ACC112 (cell line): ENCODE results near the gene OSBPL10.
"Not testable (repeated sequence)": the region's sequence is repeated elsewhere in the genome, so short reads cannot be mapped to it uniquely, and the experiment has no call there.

Experiments
- H2AFZ ChIP-seq: fragments of 200-600 bp; sonication (generic); one replicate; pipeline ENCODE4 v1.6.0; 2017; ENCODE audit warnings: antibody characterized with exemption, low read length; ENCODE audit not compliant: unreplicated experiment
- H3K27ac ChIP-seq: fragments of 200-600 bp; sonication (generic); 2 replicates; pipeline ENCODE4 v1.5.1; 2014; ENCODE audit warnings: low read depth, mild to moderate bottlenecking, antibody characterized with exemption, low read length, moderate library complexity
- H3K27me3 ChIP-seq: fragments of 200-600 bp; sonication (generic); 2 replicates; pipeline ENCODE4 v1.6.1; 2014; ENCODE audit warnings: mild to moderate bottlenecking, antibody characterized with exemption, low read length, moderate library complexity, mixed read lengths; ENCODE audit not compliant: insufficient read depth
- H3K36me3 ChIP-seq: fragments of 200-600 bp; sonication (generic); 2 replicates; pipeline ENCODE4 v1.6.1; 2016; ENCODE audit warnings: mild to moderate bottlenecking, antibody characterized with exemption, low read length, moderate library complexity, mixed read lengths; ENCODE audit not compliant: insufficient read depth
- H3K4me1 ChIP-seq: fragments of 200-600 bp; sonication (generic); one replicate; pipeline ENCODE4 v1.6.1; 2016; ENCODE audit warnings: low read length, mixed read lengths; ENCODE audit not compliant: insufficient read depth, unreplicated experiment, control insufficient read depth
- H3K4me3 ChIP-seq: fragments of 200-600 bp; sonication (generic); 2 replicates; pipeline ENCODE4 v1.5.1; 2014; ENCODE audit warnings: mild to moderate bottlenecking, low read depth, low read length
- H3K79me2 ChIP-seq: fragments of 200-600 bp; sonication (generic); one replicate; pipeline ENCODE4 v1.6.0; 2016; ENCODE audit warnings: low read length; ENCODE audit not compliant: control insufficient read depth, unreplicated experiment, insufficient read depth

Gene OSBPL10

DNA sequence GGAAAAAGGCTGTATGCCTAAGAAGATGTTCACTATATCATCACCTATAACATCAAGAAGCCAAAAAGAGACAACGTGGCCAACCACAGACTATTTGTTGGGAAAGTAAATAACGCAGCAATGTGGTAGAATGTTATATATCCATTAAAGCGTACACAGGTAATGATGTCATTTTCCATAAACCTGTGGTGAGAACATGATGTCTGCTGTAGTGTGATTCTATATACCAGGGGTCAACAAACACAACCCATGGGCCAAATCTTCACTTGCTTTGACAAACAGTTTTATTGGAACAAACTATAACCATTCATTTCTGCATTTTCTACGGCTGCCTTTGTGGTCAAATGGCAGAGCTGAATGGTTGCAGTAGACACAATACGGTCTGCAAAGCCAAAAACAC is 287.7 kb downstream of the OSBPL10 start:
- no peak overlapping the region for H2AFZ ChIP-seq
- H3K27me3 ChIP-seq, result no peaks in the 10 kb centered on the region
- no peaks in the 10 kb centered on the region for H3K79me2 ChIP-seq
- H3K36me3 ChIP-seq, result no peaks in the 10 kb centered on the region
- H3K4me1 ChIP-seq, result no peaks in the 10 kb centered on the region
- no peak overlapping the region for H3K27ac ChIP-seq
- H3K4me3 ChIP-seq, result no peak overlapping the region

DNA sequence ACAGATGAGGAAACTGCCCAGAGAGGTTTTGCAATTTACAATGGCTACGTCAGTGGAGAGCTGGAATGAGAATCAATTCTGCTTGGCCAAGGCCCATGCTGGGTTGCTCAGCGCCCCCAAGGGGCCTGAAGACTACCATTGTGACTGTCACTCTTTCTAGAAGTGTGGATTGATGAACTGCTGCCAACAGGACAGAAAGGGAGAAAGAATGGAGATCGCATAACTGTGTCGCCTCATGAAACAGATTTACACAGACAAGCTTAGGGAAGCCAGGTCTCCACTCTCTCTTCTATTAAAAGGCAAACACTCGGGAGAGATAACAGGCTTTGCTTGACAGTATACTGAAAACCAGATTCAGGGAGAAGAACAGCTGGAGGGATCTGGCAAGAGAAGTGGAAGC is 288.3 kb downstream of the OSBPL10 start:
- H3K27ac ChIP-seq, result no peak overlapping the region
- H3K27me3 ChIP-seq, result no peaks in the 10 kb centered on the region
- no peaks in the 10 kb centered on the region for H3K4me1 ChIP-seq
- no peak overlapping the region for H3K4me3 ChIP-seq
- H2AFZ ChIP-seq, result no peak overlapping the region
- no peaks in the 10 kb centered on the region for H3K79me2 ChIP-seq
- H3K36me3 ChIP-seq, result no peaks in the 10 kb centered on the region

DNA sequence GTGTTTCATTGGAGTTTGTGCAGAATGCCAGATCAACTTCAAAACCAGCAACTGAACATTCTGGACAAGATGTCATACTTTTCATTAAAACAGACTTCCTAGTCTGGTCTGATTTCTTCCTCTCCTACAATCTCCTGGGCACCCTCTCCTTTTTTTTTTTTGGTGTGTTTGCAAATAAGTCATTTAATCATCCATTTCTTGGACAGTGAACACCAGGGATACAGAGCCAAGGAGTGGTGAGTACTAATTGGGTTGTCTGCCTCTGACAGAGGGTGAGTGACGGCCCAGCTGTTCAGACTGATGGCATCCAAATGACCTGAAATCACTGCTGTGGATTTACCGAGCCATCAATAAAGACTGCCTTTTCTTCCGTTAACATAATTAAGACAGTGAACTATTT is 290.3 kb downstream of the OSBPL10 start:
- Histone ChIP-seq H3K27me3 (no peaks in the 10 kb centered on the region), H3K36me3 (no peaks in the 10 kb centered on the region), H2AFZ (no peak overlapping the region), H3K4me1 (no peaks in the 10 kb centered on the region), H3K27ac (no peak overlapping the region), H3K4me3 (no peak overlapping the region), H3K79me2 (no peaks in the 10 kb centered on the region)

DNA sequence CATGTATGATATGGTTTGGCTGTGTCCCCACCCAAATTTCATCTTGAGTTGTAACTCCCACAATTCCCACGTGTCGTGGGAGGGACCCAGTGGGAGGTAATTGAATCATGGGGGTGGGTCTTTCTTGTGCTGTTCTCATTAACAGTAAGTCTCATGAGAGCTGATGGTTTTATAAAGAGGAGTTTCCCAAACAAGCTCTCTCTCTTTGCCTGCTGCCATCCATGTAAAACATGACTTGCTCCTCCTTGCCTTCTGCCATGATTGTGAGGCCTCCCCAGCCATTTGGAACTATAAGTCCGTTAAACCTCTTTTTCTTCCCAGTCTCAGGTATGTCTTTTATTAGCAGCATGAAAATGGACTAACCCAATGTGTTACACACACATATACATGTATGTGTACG is 291.5 kb downstream of the OSBPL10 start:
- H3K36me3 ChIP-seq, H3K4me3 ChIP-seq, H3K79me2 ChIP-seq, H3K27ac ChIP-seq, H2AFZ ChIP-seq, H3K4me1 ChIP-seq, H3K27me3 ChIP-seq: not testable (repeated sequence)

DNA sequence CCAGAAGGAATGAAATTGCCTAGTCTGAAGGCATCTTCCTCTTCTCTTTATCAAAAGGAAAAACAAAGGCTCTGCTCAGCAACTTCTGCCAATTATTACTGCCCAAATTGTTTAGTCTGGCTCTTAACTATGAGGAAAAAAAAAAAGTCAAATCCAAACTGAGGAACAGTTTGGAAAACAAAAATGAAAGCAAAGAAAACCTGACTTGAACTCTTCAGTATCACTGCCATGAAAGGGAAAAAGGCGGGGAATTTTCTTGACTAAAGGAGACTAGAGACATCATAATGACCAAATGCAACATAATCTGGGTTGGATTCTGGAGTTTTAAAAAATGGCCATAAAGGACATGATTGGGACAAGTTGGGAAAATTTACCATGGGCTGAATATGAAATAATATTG is 292.1 kb downstream of the OSBPL10 start:
- Histone ChIP-seq H3K4me3 (no peak overlapping the region), H2AFZ (no peak overlapping the region), H3K36me3 (no peaks in the 10 kb centered on the region), H3K4me1 (no peaks in the 10 kb centered on the region), H3K27me3 (no peaks in the 10 kb centered on the region), H3K79me2 (no peaks in the 10 kb centered on the region), H3K27ac (no peak overlapping the region)

DNA sequence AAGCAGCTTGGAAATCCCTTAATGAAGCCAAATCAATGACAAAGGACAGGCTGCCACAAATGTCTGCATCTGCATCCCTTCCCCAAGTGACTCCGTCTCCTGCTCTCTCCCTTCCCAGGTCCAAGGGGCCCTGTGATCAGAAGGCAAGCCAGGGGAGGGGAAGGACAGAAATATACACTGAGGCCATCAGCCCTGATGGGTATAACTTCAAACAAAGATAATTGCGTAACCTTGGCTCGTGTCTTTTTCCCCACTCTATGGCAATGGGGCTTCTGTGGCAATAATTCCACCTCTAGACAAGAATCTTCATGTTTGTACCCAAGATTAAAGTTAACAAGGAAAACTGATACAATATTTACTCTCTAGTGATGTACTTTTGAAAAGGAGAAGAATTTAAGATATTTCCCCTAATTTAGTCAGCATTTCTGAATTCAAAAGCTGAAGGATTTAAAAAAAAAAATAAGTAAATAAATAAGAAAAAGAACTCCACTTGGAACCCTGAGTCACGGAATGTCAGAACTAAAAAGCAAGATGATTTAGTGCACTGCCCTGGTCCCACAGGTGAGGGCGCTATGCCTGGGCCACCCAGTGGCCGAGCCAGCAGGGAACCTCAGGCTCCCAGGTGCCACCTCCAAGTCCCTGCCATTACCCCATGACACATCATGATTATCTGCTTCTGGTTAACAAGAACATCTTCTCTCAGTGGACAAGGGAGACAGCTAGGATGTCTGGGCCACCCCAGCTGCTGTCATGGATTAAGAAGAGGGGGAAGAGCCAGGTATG is 293.9 kb downstream of the OSBPL10 start:
- Histone ChIP-seq H2AFZ (no peak overlapping the region), H3K4me1 (no peaks in the 10 kb centered on the region), H3K4me3 (no peak overlapping the region), H3K27me3 (no peaks in the 10 kb centered on the region), H3K36me3 (peaks cover 10% of the 10 kb centered on the region; the same call in 1 of the 2 replicates), H3K79me2 (no peaks in the 10 kb centered on the region), H3K27ac (no peak overlapping the region)

DNA sequence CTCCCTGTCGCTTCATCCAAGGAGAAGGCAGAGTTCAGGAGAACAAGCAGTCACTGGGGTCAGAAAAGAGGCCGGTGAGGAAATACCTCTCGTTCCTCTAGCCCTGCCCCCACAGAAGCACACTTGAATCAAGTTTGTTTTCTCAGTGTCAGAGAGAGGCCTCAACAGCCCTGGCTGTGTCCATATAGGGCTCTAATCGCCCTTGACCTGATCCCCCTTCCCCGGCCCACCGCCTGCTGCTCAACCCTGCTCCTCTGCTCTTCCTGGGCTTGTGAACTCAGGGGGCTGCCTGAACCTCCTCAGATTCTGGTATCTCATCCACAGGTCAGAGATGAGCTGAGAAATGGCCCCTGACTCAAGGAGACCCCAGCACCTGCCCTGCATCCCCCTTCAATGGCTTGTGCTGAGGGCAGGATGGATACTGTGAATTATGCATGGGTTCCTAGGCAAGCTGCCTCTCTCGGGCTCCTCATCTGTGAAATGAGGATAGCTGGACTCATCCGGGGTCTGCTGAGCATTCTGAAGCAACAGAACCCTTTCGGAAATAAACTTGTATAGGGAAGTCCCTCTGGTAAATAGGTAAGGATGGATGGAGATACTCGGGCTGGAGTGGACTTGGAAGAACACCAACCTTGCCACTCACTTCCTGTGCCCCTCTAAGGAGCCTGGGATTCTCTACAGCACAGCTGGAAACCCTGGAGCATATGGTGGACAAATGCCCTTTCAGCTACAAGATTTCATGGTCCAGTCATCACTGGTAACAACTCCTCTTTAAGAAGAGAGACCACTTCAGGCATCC is 300.8 kb downstream of the OSBPL10 start:
- Histone ChIP-seq H3K4me1 (no peaks in the 10 kb centered on the region), H3K36me3 (peaks cover 10% of the 10 kb centered on the region; the same call in 1 of the 2 replicates), H3K4me3 (no peak overlapping the region), H3K79me2 (no peaks in the 10 kb centered on the region), H3K27ac (no peak overlapping the region), H3K27me3 (no peaks in the 10 kb centered on the region), H2AFZ (no peak overlapping the region)

DNA sequence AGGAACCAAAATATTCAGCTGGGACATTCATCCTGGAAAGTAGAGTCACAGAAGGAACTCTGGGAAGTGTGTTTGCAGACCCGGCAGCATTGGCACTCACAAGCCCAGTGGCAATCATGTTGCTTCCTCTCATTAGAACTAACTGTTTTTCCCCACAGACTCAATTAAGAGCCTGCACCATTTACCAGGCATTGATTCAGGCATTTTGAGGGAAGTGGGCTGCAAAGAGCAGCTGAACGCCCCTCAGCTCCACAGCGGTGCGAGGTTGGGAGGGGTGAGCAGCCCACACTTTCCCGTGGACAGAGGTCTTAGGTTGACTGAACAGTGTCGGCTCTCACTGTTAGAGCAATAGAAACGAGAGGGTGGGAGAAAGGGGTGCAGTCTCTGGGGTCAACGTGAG is 304.5 kb downstream of the OSBPL10 start:
- Histone ChIP-seq H3K79me2 (no peaks in the 10 kb centered on the region), H3K4me3 (no peak overlapping the region), H3K36me3 (no peaks in the 10 kb centered on the region), H2AFZ (no peak overlapping the region), H3K27me3 (no peaks in the 10 kb centered on the region), H3K27ac (no peak overlapping the region), H3K4me1 (no peaks in the 10 kb centered on the region)

DNA sequence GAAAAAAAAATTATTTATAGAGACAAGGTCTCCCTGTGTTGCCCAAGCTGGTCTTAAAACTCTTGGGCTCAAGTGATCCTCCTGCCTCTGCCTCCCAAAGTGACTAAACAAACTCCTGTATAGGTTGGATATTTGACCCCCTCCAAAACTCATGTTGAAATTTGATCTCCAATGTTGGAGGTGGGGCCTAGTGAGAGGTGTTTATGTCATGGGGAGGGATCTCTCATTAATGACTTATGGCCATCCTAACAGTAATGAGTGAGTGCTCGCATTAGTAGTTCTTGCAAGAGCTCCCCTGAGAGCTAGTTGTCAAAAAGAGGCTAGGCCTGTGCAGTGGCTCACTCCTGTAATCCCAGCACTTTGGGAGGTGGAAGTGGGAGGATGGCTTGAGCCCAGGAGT is 307.1 kb downstream of the OSBPL10 start:
- H2AFZ ChIP-seq, result no peak overlapping the region
- no peak overlapping the region for H3K4me3 ChIP-seq
- H3K36me3 ChIP-seq, result no peaks in the 10 kb centered on the region
- H3K27ac ChIP-seq, result no peak overlapping the region
- H3K4me1 ChIP-seq, result no peaks in the 10 kb centered on the region
- no peaks in the 10 kb centered on the region for H3K79me2 ChIP-seq
- H3K27me3 ChIP-seq, result no peaks in the 10 kb centered on the region

DNA sequence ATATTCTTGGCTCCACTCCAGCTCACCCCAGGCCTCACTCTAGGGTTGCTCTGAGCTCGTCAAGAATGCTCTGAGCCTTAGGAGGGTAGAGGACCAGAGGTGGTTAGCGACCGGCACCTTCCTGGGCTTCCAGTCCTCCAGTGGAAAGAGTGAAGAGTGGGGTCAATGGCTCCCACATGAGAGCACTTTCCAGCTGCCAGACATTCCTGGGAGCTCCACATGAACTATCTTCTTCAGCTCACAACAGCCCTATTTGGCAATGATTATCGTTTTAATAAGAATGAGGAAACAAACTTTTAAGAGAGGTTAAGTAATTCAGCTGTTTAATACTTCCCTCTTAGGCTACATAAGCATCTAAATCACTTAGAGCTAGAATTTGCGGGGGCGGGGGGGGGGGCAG is 309.1 kb downstream of the OSBPL10 start:
- Histone ChIP-seq H2AFZ (no peak overlapping the region), H3K27ac (no peak overlapping the region), H3K27me3 (no peaks in the 10 kb centered on the region), H3K79me2 (no peaks in the 10 kb centered on the region), H3K4me3 (no peak overlapping the region), H3K36me3 (no peaks in the 10 kb centered on the region; the same call in 1 of the 2 replicates), H3K4me1 (no peaks in the 10 kb centered on the region)

DNA sequence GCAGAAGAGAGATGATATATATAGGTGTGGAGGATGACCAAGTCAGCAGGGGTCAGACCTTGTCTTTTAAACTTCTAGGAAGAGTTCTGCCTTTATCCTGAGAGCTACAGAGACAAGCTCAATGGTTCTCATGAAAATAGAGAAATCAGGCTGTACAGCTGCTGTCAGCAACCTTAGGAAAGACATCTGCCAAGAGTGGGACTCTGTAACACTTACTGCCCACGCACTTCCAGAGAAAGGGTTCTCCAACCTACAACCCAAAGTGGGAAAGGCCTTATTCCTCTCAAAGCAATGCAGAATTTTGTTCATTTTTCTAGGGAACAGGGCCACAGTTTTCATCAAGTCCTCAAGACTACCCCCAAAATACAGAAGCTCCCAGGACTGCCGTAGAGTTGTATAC is 309.6 kb downstream of the OSBPL10 start:
- H3K27me3 ChIP-seq, result no peaks in the 10 kb centered on the region
- no peaks in the 10 kb centered on the region for H3K79me2 ChIP-seq
- no peak overlapping the region for H3K27ac ChIP-seq
- H3K4me1 ChIP-seq, result no peaks in the 10 kb centered on the region
- no peaks in the 10 kb centered on the region; the same call in 1 of the 2 replicates for H3K36me3 ChIP-seq
- H3K4me3 ChIP-seq, result no peak overlapping the region
- no peak overlapping the region for H2AFZ ChIP-seq
